Hematopoietic multipotent progenitor cell (in vitro differentiated cells): ENCODE data around the gene MARCO. TPM values are rescaled to one million over a fixed set of nuclear protein-coding genes. Genes with fewer than 3 reads are reported as not detected.

Experiments used
- DNase-seq, 3 donors: peaks; one replicate each; pipeline ENCODE4 v3.0.0-alpha.2; 2011 to 2015; ENCODE audit warnings: low read depth in 2 of 3, low spot score in 2 of 3
- total RNA-seq: library from RNA; depleted of rRNA; stranded (reverse); fragments of >200 nt; gene quantifications from one replicate; pipeline ENCODE4 v1.2.3, GENCODE V29; 2012

Gene MARCO
- total RNA-seq = under 0.01 TPM

DNA sequence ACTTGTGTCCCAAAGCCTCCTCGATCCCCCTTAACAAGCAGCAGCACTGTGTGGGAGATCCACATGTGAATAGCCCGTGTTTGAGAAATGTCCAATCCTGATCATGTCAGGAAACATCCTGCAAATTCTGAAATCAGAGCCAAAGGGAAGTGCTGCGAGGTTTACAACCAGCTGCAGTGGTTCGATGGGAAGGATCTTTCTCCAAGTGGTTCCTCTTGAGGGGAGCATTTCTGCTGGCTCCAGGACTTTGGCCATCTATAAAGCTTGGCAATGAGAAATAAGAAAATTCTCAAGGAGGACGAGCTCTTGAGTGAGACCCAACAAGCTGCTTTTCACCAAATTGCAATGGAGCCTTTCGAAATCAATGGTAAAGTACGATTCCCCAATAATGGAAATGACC is at the start of gene MARCO:
Gene MARCO, plus strand, starts transcription at position 164 of the 400 bp plus-strand sequence. Its CDS starts 107 bp downstream, at position 271.
- no peak for DNase-seq

GRCh38 chr2:118893100-118893499 is 48.9 kb upstream of the MARCO start:
- no peak for DNase-seq

GRCh38 chr2:118902266-118903028 is 39.5 kb upstream of the MARCO start:
- peak in 2 of 3 donors; percentile 42 to 80 for DNase-seq

- no peak for DNase-seq
Measured at GRCh38 chr2:118903029-118903351, 39.0 kb upstream of the MARCO start.

GRCh38 chr2:118903551-118904479 is 38.2 kb upstream of the MARCO start:
- no peak for DNase-seq

GRCh38 chr2:118905206-118905605 is 36.8 kb upstream of the MARCO start:
- no peak for DNase-seq

GRCh38 chr2:118906186-118906585 is 35.8 kb upstream of the MARCO start:
- DNase-seq = no peak

DNA sequence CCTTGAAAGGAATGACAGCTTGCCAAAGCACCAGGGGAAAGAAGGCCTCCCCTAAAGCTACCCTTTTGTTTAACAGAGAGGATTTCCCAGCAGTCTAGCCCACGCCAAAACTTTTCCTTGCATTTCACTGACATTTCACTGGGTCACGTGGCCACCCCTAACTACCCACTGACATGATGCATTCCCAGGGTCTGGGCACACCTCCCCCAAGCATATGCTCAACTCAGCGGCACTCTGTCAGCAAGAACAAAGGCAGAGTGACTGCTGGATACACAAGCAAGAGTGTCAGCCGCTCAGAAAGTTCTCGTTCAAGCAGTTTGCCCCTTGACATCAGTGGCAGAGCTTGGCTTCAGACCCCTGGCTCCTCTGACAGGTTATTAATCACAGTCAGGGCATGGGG is 34.2 kb upstream of the MARCO start:
- DNase-seq = no peak

GRCh38 chr2:118909191-118909590 is 32.8 kb upstream of the MARCO start:
- no peak for DNase-seq

DNA sequence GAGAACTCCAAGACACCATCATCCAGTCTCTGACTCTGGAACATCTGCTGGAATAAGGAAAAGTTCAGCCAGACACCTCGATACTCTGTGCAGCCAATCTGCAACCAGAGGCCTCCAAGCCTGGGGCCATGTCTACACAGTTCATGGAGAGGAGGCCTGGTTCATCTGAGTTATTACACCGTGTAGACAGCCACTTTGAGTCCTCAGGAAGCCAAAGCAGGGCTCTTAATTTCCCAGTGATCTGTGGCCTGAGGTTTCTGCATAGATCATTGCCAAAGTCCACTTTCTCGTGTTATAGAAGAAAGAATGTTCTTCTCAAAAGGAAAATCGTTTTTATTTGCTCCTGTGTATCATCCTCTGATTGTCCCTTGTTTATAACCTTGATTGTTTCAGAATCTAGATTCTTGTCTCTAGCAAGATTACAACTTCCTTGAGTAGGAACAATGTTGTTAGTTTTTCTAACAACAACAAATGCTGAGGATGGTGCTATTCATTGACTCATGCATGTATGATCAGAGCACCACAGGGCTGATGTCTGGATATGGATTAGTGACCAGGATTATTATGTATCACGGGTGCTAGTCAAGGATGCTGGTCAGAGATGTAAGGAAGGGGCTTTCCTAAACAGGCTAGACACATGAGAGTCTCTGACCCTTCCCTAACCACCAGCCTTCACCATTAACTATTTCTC is 30.7 kb upstream of the MARCO start:
- DNase-seq = no peak

- DNase-seq = no peak
Measured at GRCh38 chr2:118911936-118912335, 30.1 kb upstream of the MARCO start.

- no peak for DNase-seq
Measured at GRCh38 chr2:118913131-118913802, 28.7 kb upstream of the MARCO start.

DNA sequence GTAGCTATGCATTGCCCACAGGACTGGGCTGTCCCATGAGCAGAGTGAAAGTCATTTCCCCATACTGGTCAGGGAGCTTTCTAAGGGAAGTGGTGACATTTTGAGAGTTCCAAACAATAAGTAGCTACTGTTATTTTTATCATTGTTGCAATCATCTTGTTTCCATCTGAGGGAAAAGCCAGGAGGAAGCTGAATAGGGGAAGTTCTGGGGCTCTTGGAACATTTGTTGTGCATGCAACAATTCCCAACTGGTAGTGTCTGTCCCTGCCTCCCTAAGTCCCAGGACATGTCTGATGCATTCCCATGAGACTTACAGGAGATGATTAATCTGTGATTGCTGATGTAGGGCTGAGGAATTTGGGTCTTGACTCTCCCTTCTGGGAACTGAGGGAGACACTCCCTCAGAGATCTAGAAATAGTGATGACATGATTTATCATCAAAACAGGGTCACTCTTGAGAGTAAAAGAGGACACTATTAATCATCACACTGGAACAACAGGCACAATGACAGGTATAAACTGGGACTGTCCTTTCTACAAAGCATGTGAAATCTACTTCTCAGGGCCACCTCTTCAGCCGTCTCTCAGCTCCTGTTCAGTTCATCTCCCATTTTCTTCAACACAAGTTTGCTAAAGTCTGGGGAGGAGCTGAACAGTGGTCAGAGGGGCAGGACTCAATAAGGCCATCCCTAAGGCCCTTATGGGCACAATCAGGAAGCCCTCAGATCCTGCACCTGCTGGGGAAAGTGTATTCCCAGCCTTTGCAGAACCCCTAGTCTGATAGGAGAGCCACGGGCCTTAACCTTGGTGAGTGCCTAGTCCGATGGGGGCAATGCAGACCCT is 28.0 kb upstream of the MARCO start:
- DNase-seq = no peak

DNA sequence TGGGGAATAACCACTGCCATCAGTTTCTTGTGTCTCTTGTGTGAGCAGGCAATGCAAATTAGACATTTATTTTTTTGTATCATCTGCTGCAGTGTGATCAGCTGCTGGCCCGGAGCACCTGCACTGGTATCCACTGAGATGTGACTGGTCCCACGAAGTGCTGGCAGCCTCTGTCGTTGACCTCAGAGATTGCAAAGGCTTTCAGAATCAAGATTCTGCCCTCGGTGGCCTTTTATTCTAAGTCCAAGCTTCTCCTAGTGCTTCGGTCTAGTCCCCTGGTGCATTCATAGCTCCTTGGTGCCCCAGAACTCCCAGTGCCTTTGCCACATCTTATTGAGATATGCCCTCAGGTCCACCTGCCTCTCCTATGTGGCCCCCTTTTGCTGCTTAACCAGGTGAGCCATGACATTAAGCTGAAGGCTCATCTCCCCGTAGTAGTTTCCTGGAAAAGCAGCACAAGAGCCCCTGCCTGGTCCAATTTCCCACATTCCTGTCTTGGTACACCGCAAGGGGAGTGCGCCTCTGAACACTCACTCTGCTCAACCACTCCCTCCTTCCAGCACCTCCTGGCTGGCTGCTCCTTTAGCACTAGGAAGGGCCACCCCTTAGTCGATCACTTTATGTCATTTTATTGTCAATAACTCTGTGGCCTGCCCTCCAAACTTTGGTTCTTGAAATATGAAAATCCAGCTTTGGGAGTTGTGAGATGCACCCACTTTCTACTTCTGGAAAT is 27.1 kb upstream of the MARCO start:
- no peak for DNase-seq

DNA sequence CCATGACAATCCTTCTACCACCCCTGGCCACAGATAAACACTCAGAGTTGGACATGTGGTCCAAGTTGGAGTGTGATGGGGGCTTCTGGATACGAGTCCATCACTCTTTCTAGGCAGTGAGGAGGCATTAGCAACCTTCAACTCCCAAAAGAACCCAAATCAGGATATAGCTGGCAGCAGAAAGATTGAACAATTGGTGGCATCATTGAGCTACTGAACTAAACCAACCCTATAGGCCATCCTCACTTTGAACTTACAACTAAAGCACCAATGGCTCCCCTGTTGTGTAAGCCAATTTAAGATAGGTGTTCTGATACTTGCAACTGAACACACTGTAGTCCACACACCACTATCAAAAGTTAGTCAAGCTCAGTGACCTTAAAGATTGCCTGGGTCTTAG is 24.0 kb upstream of the MARCO start:
- no peak for DNase-seq

- DNase-seq = peak in 2 of 3 donors; percentile 15 to 53
Measured at GRCh38 chr2:118921646-118922045, 20.3 kb upstream of the MARCO start.

- no peak for DNase-seq
Measured at GRCh38 chr2:118922254-118922653, 19.7 kb upstream of the MARCO start.

DNA sequence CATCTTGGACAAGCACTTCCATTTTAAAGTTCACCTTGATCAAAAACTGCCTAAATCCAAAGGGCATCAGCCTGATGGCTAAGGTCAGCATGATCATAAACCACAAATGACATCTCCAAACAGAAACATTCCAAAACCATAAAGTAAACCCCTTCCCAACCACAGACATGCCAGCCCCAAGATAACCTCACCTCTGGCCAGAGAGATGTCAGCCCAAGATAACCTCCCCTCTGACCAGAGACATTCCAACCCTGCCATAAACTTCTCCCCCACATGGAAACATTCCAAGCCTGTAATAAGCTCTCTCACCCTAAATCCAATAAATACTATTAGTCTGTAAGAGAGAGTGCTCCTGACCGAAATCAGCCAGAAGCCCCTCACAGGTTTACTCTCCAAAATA is 18.6 kb upstream of the MARCO start:
- no peak for DNase-seq

- DNase-seq = no peak
Measured at GRCh38 chr2:118925476-118925875, 16.5 kb upstream of the MARCO start.
